ENCODE data around the gene NUMA1.

The NUMA1 gene

DNA sequence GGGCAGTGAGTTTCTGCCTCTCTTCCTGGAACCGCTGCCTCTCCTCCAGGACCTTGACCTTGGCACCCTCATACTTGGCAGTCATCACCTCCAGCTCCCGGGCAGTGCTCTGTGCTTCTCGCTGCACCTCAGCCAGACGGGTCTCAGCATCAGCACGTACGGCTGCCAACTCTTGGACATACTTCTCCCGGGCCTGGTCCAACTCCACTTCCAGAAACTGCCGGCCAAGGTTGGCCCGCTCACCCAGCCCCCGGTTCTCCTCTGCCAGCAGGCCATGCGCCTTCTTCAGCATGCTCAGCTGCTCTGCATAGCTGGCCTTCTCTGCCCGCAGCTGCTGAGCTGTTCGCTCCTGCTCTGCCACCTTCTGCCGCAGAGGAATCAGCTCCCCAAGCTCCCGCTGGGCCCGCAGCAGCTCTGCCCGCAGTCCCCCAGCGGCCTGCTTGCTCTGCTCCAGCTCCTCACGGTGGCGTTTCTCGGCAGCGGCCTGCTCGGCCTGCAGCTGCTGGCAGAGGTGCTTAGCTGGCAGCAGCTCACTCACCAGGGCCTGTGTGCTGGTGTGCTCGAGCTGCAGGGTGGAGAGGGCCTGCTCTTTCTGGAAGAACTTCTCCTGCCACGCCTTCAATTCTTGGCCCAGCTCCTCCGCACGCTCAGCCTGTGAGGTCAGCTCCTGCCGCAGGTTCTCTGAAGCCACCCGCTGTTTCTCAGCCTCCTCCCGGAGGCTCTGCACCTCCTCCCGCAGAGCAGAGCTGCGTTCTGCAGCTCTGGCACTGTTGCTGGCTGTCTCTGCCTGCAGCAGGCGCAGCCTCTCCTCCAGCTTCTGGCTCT lies 67.2 kb downstream of the NUMA1 start:
- peak; percentile 46 for DNase-seq

GRCh38 chr11:72012091-72012630 lies 68.2 kb downstream of the NUMA1 start:
- DNase-seq: peak; percentile 34

- peak; percentile 50 for DNase-seq
Measured at GRCh38 chr11:72010529-72011233, 69.7 kb downstream of the NUMA1 start.

GRCh38 chr11:72009156-72009555 lies 71.2 kb downstream of the NUMA1 start:
- no peak for DNase-seq

DNA sequence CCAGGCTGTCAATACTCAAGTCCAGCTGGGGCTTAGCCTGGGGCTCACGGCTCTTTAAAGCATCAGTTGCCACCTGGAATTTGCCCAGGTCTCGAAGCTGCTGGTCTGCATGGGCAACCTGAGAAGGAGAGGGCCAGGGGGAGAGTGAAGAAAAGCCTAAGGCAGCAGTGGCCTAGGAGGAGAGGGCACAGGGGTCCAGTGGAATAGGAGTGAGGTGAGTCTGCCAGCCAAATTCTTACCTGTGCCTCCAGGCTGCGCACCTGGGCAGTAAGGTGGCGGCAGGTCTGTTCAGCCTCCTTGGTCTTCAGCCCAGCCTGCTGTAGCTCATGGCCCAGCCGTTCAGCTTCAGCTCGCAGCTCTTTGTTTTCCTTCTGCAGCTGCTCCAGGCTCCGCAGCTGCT lies 71.6 kb downstream of the NUMA1 start:
- DNase-seq: no peak

DNA sequence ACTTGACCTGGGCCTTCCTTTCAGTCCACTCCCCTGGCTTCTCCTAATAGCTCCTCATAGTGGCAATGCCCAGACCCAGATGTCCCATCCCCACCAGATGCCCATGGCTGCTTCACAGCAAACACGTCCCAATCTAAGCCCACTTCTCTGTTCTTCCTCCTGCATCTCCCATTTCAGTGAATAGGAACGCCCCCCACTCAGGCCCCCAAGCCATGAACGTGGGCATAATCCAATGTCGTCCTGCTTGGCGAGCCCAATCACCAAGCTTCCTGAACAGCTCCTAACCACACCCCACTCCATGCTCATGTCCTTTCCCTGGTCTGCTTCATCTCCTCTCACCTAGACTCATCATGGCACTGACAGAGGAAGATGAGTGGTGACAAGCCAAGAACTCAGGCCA lies 72.8 kb downstream of the NUMA1 start:
- DNase-seq: no peak

- DNase-seq: peak; percentile 49
Measured at GRCh38 chr11:72007089-72007476, 73.3 kb downstream of the NUMA1 start.

DNA sequence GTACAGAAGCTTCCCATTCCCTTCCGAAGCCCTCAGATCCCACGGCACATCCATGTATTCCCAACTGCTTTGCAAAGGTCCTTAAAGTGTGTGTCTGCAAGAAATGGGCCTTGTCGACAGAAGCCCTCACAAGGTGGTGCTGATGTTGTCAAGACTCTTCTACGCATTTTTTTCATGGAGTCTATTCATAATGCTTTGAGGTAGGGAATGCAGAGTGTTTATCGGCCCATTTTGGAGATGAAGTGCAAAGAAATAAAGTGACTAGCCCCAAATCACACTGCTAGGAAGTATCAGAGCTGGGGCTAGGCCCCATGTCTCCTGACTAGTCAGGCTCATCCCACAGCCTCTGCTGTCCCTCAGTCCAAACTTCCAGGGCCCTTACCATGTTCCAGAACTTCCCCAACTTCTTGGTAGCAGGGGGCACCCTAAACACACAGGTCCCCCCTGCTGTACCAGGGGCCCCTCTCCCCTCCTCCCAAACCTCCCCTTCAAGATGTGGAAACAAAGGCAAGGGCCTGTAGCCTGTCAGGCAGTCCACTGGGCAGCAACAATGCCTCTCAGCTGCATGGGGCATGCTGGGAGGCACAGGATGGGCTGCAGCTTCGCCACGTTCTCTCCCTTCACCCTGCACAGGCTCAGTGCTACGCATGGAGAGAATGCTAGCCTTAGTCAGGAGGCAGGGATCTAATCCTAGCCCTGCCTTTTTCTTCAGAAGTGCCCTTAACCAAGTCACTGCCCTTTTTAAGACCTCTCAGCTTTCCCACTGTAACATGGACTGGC lies 73.8 kb downstream of the NUMA1 start:
- DNase-seq: no peak

- no peak for DNase-seq
Measured at GRCh38 chr11:72005347-72006260, 74.7 kb downstream of the NUMA1 start.

GRCh38 chr11:72004515-72005346 lies 75.6 kb downstream of the NUMA1 start:
- no peak for DNase-seq

- no peak for DNase-seq
Measured at GRCh38 chr11:72003776-72004171, 76.6 kb downstream of the NUMA1 start.

DNA sequence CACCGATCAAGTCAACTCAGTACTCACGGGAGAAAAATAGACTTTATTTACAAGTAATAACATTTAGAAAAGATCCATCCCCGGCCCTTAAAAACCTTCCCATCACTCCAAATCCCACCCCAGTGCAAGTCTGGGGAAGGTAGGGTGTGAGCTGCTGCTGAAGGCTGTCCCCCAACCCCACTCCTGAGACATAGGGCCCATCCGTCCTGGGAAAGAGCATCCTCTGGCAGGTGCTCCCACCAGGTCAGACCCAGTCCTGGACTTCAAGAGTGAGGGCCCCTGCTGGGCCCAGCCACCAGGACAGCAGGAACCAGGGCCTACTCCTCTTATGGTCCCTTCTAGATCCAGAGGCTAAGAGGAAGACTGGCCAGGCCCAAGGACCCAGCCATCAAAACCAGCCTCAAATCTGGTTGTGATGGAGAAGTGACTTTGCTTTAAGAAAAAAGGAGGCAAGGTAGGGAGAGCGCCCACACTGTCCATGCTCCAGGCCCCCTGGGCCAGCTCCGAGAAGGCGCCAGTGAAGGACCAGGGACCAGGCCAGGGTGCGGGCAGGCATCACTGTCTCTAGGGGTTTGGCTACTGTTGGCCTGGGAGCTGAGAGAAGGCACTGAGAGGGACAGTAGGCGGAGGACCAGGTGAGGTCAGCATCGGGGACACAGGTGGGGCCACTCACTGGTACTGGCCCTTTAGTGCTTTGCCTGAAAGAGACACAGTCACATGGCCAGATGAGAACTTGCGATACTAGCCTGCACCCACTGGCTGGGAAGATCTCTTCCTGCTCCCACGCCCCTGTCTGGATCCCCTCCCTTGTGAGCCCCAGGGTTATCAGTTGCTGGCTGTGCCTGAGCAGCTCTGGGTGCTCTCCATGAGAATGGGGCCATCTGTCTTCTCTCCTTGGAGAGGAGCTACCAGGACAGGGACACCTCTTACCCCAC lies 77.2 kb downstream of the NUMA1 start:
- DNase-seq: no peak

- no peak for DNase-seq
Measured at GRCh38 chr11:72001834-72002591, 78.3 kb downstream of the NUMA1 start.

- no peak for DNase-seq
Measured at GRCh38 chr11:72001285-72001684, 79.1 kb downstream of the NUMA1 start.

DNA sequence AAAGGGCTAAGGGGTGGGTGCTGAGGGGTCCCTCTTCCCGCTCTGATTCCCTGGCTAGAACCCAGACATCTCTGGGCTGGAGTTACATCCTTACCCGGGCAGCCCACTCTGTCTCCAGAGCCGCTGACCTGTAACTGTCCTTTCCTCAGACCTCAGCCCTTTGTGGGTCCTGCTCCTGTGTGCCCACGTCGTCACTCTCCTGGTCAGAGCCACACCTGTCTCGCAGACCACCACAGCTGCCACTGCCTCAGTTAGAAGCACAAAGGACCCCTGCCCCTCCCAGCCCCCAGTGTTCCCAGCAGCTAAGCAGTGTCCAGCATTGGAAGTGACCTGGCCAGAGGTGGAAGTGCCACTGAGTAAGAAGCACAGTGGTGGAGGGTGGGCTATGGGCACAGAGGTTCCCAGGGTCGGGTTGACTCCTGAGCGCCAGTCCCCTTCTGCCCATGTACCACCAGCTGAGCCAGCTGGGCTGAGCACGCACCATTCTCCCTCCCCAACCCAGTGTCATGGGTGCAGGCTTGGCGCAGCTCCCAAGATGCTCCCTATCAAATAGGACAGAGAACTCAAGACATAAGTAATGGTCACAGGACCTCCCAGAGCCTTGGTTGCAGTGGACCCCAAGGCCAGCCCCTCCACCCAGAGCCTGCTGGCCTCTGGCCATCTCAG lies 80.0 kb downstream of the NUMA1 start:
- DNase-seq: no peak

DNA sequence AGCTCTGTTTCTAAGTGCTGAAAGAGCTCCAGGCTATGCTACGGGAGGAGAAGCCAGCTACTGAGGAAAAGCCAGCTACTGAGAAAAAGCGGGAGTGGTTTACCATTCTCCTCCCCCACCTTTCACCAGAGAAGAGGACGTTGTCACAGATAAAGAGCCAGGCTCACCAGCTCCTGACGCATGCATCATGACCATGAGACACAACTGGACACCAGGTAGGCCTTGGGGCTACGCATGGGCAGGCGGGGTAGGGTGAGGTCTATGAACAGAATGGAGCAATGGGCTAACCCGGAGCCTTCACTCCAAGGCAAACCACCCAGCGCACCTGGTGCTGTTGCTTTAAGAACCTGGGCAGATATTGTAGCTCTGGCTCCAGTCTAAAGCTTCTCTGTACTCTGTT lies 80.5 kb downstream of the NUMA1 start:
- no peak for DNase-seq

DNA sequence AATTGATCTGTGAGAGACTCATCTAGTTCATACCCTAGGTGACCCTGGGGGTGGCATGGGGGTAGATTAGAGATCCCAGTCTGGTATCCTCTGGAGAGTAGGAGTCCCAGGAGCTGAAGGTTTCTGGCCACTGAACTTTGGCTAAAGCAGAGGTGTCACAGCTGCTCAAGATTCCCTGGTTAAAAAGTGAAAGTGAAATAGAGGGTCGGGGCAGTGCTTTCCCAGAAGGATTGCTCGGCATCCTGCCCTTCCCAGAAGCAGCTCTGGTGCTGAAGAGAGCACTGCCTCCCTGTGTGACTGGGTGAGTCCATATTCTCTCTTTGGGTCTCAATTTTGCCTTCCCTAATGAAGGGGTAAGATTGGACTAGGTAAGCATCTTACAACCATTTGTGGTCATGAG lies 81.0 kb downstream of the NUMA1 start:
- DNase-seq: no peak

- peak; percentile 72 for DNase-seq
Measured at GRCh38 chr11:71998649-71999310, 81.6 kb downstream of the NUMA1 start, which contains the start of gene IL18BP. TSS of gene IL18BP (plus strand) at chr11:71998909. CDS start at chr11:71999985, 1,076 bp downstream.

All from activated effector memory CD4-positive, alpha-beta T cell treated with anti-CD3 and anti-CD28 coated beads, Interleukin-2, amount 50 U/mL, for 16 hours (primary cell).